HG02870 (cell line): ENCODE results near the gene PPT1.
"Not testable (repeated sequence)": the region's sequence is repeated elsewhere in the genome, so short reads cannot be mapped to it uniquely, and the experiment has no call there.

Experiments used
- ATAC-seq: cut with Tn5 transposase; IDR thresholded peaks from one replicate; pipeline ENCODE4 v1.9.1; 2021; ENCODE audit warnings: mild to moderate bottlenecking, moderate library complexity; ENCODE audit not compliant: unreplicated experiment

The PPT1 gene

DNA sequence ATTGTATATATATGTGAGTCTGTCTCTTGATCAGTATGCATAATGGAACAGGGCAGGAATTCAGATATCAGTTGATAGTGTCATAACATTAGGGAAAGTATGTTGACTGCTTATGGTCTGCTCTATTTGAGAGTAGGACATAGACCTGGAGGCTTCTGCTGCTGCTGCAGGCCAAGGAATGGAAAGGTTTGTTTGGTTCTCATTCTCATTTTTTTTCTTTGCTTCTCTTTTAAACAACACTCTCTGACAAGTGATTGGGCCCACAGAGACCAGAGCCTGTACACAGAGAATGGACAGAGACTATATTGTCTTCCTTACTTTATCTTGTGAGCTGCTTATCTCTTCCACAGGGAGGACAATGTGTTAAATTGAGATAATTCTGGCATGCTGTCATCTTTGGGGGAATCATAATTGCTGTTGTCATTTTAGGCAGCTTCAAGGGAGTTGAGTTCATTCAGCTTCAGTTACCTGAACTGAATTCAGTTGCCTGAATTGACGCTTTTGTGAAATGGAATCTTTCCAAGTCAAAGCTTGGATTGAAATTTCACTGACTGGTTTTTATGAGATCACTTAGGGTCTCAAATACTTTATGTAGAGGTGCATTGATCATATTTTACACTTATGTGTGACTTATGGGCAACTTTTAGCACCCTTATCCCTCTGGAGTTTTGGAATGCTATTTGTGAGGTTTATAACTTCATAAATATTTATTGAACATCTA, 39.6 kb downstream of the PPT1 start:
- no peak for ATAC-seq

- no peak for ATAC-seq
Observed at GRCh38 chr1:40056519-40057309, 40.3 kb downstream of the PPT1 start.

GRCh38 chr1:40053138-40053887, 43.7 kb downstream of the PPT1 start:
- ATAC-seq, result no peak

DNA sequence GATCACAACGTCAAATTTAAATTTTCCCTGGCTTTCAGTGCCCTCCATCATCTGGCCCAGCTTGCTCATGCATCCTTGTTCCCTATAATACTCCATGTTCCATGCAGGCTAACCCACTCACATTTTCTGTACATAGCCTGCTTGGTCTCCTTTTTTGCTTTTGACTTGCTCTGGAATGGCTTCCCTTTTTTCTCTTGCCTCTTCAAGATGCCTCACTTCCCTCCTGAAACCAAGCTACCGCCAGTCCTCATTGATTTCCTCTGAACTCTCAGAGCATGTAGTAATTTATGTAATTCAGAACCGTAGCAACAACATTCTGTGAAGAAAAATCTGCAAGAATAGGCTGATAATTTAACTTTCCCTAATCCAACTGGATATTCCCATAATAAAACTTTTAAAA, 46.2 kb downstream of the PPT1 start:
- ATAC-seq, result no peak

DNA sequence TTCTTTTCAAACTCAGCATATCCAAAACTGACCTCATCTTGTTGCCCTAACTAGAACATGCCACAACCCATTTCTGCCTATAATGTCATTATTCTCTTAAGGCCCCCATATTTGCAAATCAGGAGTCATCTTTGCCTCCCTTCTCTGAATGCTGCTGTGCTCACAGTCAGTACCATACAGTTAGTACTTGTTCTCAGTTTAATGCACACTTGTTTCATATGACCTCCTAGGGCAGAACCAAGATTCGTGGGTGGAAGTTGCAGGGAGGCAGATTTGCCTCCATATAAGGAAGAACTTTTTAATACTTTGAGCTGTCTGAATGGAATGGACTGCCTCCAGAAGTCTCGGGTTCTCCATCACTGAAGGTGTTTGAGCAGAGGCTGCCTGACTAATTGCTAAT, 47.3 kb downstream of the PPT1 start:
- ATAC-seq, result peak; percentile 53

GRCh38 chr1:40047769-40048168, 49.3 kb downstream of the PPT1 start:
- no peak for ATAC-seq

GRCh38 chr1:40047276-40047675, 49.8 kb downstream of the PPT1 start:
- ATAC-seq, result no peak

- ATAC-seq, result no peak
Observed at GRCh38 chr1:40045766-40046165, 51.3 kb downstream of the PPT1 start.

GRCh38 chr1:40045182-40045581, 51.9 kb downstream of the PPT1 start:
- no peak for ATAC-seq

DNA sequence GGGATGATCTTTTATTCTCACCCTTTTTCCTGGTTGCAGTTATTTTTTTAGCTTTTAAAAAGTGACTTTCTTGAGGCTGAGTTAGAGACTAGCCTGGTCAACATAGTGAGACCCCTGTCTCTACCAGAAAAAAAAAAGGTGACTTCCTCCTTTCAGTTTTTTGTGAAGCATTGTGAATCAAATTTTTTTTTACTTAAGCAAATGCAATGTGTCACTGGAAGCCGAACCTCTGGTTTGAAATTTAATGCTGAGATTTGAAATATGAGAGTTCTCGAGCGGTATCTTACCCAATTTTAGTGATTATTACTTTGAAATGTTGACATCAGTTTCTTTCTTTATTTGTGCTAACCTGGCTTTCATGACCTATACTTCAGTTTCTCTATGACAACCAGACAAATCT, 52.9 kb downstream of the PPT1 start:
- ATAC-seq, result no peak

DNA sequence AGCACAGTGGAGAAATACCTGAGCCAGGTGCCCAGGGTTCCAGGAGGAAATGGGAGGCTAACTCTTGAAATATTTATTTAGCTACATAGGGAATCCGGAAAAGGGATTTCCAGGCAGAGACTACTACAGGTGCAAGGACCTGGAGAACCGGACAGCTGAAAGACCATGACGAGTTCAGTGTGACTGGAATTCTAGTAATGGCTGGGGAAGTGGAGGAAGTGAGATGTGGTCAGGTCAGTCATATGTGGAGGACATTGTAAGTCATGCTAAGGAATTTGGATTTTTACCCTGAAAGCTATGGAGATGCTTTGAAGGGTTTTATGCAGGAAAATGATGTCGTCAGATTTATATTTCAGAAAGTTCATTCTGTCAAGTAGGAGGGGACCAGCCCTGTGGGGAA, 54.7 kb downstream of the PPT1 start:
- ATAC-seq, result no peak

GRCh38 chr1:40041466-40041838, 55.6 kb downstream of the PPT1 start:
- no peak for ATAC-seq

DNA sequence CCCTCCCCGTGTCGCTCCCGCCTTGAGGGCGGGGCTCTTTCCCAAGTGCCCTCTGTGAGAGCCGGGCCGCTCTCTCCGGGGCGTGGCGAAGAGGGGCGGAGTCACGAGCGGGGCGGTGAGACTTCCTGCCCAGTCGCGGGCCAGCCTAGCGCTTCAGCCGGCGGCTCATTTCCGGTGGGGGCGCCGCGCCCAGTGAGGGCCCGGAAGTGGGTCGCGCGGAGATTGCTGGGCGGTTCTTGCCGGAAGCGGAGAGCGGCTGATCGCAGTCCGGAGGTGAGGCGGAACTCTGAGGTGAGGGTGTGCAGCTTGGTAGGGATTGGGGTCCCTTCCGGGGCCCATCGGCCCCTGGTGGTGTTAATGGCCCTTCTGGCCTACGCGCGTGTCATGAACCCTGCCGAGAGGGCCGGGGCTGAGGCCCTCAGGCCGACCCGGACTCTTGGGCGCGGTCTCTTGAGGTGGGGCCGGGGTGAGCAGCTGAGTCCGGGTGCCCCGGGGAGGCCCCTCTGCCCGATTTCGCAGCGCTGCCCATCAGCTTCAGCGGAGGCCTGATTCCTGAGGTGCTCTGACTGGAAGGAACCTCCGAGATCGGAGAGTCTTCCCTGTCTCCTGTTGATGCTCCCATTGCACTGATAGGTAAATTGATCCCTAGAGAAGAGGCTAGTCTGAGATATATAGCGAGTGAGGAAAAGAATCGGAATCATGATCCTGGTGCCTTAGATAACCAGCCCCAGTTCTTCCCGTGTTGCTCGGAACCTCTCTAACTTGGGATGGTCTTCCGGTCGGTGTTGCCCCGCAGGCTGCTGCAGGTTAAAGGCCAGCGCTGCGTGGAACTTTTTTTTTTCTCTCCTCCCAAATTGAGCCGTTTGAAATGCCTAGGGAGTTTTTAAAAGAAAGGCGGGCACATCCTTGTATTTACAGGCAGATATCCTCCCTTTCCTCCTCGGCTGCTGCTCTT, 56.3 kb downstream of the PPT1 start, which contains the start of gene CAP1:
CAP1 (plus strand) TSS at position 219 of the 955 bp plus-strand sequence. CDS start 18,618 bp downstream, outside the sequence.
- ATAC-seq, result peak; percentile 67

DNA sequence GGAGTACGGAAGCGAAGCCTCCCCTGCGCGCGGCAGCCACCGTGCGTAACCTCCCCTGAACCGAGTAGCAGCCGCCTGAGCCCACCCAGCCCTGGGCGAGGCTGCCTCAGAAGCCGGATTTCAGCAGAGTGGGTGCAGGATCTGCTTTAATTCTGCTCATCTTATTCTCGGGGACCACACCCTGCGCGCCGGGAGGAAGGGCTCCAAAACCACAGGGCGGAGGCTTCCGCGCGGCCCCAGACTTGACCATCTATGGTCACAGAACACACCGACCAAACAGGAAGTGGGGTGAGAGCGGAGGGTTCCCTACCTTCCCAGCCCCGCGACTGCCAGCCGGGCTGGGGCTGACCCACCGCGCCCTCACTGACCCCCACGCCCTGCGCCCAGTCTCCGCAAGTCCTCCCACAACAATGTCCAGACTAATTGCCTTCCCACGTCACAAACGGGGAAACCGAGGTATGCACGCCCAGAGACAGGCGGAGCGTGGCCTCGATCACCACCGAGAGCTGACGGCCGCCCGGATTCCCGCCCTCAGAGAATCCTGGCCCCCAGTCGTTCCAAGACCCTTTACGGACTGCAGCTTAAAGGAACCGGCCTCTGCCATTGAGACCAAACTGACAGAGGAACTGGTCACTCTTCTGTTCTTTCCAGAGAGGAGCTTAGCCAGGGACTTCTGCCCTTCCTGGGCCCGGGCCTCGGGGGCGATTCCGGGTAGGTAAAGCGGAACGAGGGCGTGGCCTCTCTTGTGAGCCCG, 57.1 kb downstream of the PPT1 start:
- peak; percentile 54 for ATAC-seq

DNA sequence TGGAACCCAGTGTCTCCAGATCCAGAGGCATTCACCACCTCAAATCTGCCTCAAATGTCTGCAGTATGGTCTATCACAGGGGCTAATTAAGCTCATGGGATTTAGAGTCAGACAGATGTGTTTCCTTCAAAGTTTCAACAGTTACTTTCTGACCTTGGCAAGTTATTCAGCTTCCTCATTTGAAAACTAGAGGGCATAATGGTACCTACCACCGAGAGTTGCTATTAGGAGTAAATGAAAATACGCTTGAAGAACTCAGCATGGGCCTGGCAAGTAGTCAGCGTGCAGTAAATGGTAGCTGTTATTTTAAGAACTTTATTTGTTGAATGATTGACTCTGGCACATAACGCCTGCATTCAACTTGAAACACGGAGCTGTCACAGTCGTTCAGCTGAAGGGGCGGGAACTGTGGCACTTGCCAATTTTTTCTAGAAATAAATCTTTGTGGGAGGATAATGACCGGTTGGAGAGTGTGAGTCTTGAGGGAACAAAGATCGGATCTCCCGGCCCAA, 57.8 kb downstream of the PPT1 start:
- no peak for ATAC-seq

- no peak for ATAC-seq
Observed at GRCh38 chr1:40038697-40039096, 58.4 kb downstream of the PPT1 start.

GRCh38 chr1:40037254-40037653, 59.8 kb downstream of the PPT1 start:
- ATAC-seq, result not testable (repeated sequence)

DNA sequence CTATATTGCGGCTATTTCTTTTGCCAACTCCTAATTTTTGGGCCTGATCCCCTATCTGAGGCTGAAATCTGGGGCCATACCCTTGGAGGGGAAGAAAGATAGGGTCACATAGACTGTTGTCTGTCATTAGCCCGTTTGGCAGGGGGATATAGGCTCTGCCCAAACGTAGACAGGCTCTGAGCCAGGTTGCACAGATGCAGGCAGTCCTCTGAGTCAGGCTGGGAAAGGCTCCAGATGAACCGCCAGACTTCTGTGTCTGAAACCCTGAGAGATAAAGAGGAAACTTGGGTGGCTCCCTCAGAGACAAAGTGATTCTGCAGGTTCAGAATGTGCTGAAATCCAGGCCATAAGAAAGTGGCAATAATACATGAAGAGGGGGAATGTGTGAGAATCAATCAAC, 60.5 kb downstream of the PPT1 start:
- no peak for ATAC-seq

- ATAC-seq, result no peak
Observed at GRCh38 chr1:40034869-40035268, 62.2 kb downstream of the PPT1 start.
